Astrocyte (in vitro differentiated cells and primary cell): ENCODE measurements around the gene BICDL2. TPM values are rescaled to one million over a fixed set of nuclear protein-coding genes. Genes with fewer than 3 reads are reported as not detected.

Source experiments
- DNase-seq: peaks from one replicate; pipeline ENCODE4 v3.0.0-alpha.2; 2010; ENCODE audit warnings: low read depth
- FAIRE-seq: peaks from 2 replicates; lab custom pipeline; 2011; peaks lifted over from hg19 to GRCh38; lab: Jason Lieb, UNC
- H2AFZ ChIP-seq: 2 replicates; pipeline ENCODE4 v1.6.0; 2012; ENCODE audit warnings: low read depth, low read length, inconsistent platforms
- H3K27ac ChIP-seq: 2 replicates; pipeline ENCODE4 v1.5.1; 2011; ENCODE audit warnings: low read depth, low read length, inconsistent platforms
- H3K27me3 ChIP-seq: 2 replicates; pipeline ENCODE4 v1.6.0; 2011; ENCODE audit warnings: low read length, inconsistent platforms; ENCODE audit not compliant: insufficient read depth
- H3K36me3 ChIP-seq: 2 replicates; pipeline ENCODE4 v1.5.1; 2011; ENCODE audit warnings: low read length, inconsistent platforms; ENCODE audit not compliant: insufficient read depth
- H3K4me1 ChIP-seq: 2 replicates; pipeline ENCODE4 v1.5.1; 2011; ENCODE audit warnings: low read length, inconsistent platforms; ENCODE audit not compliant: insufficient read depth
- H3K4me2 ChIP-seq: 2 replicates; pipeline ENCODE4 v1.6.0; 2012; ENCODE audit warnings: low read length, inconsistent platforms
- H3K4me3 ChIP-seq: 2 replicates; pipeline ENCODE4 v1.5.1; 2011; ENCODE audit warnings: low read depth, mild to moderate bottlenecking, low read length, inconsistent platforms; ENCODE audit not compliant: insufficient read depth
- H3K79me2 ChIP-seq: 2 replicates; pipeline ENCODE4 v1.6.0; 2012; ENCODE audit warnings: mild to moderate bottlenecking, low read length, inconsistent platforms; ENCODE audit not compliant: insufficient read depth
- H3K9ac ChIP-seq: 2 replicates; pipeline ENCODE4 v1.6.0; 2012; ENCODE audit warnings: mild to moderate bottlenecking, low read length, inconsistent platforms
- H3K9me3 ChIP-seq: 2 replicates; pipeline ENCODE4 v1.5.1; 2012; ENCODE audit warnings: low read depth, mild to moderate bottlenecking, low read length, inconsistent platforms; ENCODE audit not compliant: insufficient read depth
- H4K20me1 ChIP-seq: 2 replicates; pipeline ENCODE4 v1.6.0; 2012; ENCODE audit warnings: low read length, inconsistent platforms; ENCODE audit not compliant: insufficient read depth
- H3K27ac Mint-ChIP-seq: one replicate; pipeline ENCODE4 v1.8.0; 2021; ENCODE audit warnings: mild to moderate bottlenecking, mixed read lengths; ENCODE audit not compliant: unreplicated experiment
- H3K27me3 Mint-ChIP-seq: one replicate; pipeline ENCODE4 v1.8.0; 2021; ENCODE audit warnings: low read depth, mixed read lengths; ENCODE audit not compliant: unreplicated experiment
- H3K36me3 Mint-ChIP-seq: one replicate; pipeline ENCODE4 v1.8.0; 2021; ENCODE audit warnings: low read depth, mixed read lengths; ENCODE audit not compliant: unreplicated experiment
- H3K4me1 Mint-ChIP-seq: one replicate; pipeline ENCODE4 v1.8.0; 2021; ENCODE audit warnings: low read depth, mixed read lengths; ENCODE audit not compliant: unreplicated experiment
- H3K4me3 Mint-ChIP-seq: one replicate; pipeline ENCODE4 v1.8.0; 2021; ENCODE audit warnings: mild to moderate bottlenecking, moderate library complexity, mixed read lengths; ENCODE audit not compliant: unreplicated experiment
- H3K9me3 Mint-ChIP-seq: one replicate; pipeline ENCODE4 v1.8.0; 2021; ENCODE audit warnings: mild to moderate bottlenecking, mixed read lengths; ENCODE audit not compliant: unreplicated experiment
- EZH2 ChIP-seq: IDR thresholded peaks from 2 replicates; pipeline ENCODE4 v1.6.1; 2012; ENCODE audit warnings: mild to moderate bottlenecking, low read length, inconsistent platforms; ENCODE audit not compliant: insufficient read depth
- total RNA-seq: library from RNA; stranded (reverse); gene quantifications from 2 replicates; pipeline ENCODE4 v1.2.1, GENCODE V29; 2021
- TF ChIP-seq, protein P1 (sequence below): IDR thresholded peaks from 2 replicates; pipeline ENCODE4 v1.5.1; 2011; ENCODE audit warnings: low read depth, mild to moderate bottlenecking, inconsistent platforms, low read length, moderate library complexity; ENCODE audit not compliant: insufficient read depth

BICDL2 gene
- total RNA-seq, 1 donor from 2014 or later = 0.16 TPM

GRCh38 chr16:3035289-3035971 is 1.3 kb downstream of the BICDL2 start:
- no peak overlapping the region for H3K4me3 Mint-ChIP-seq
- no peak overlapping the region for H3K4me3 ChIP-seq
- no peak for FAIRE-seq

GRCh38 chr16:3032624-3033023 is 4.1 kb downstream of the BICDL2 start:
- Mint-ChIP-seq H3K27me3 (peaks cover 27% of the 10 kb centered on the region), H3K27ac (no peak overlapping the region), H3K36me3 (peaks cover 4% of the 10 kb centered on the region), H3K9me3 (peaks cover 3% of the 10 kb centered on the region), H3K4me1 (no peaks in the 10 kb centered on the region), H3K4me3 (no peak overlapping the region)
- Histone ChIP-seq H3K4me3 (no peak overlapping the region), H3K4me1 (peaks cover 11% of the 10 kb centered on the region), H3K36me3 (no peaks in the 10 kb centered on the region), H3K79me2 (no peaks in the 10 kb centered on the region), H2AFZ (no peak overlapping the region), H3K27me3 (peaks cover 66% of the 10 kb centered on the region), H3K9me3 (peaks cover 3% of the 10 kb centered on the region), H4K20me1 (peaks cover 14% of the 10 kb centered on the region), H3K4me2 (no peak overlapping the region), H3K9ac (no peak overlapping the region), H3K27ac (no peak overlapping the region)
- DNase-seq = no peak
- TF ChIP-seq EZH2 = no peak
- TF ChIP-seq, protein P1, sequence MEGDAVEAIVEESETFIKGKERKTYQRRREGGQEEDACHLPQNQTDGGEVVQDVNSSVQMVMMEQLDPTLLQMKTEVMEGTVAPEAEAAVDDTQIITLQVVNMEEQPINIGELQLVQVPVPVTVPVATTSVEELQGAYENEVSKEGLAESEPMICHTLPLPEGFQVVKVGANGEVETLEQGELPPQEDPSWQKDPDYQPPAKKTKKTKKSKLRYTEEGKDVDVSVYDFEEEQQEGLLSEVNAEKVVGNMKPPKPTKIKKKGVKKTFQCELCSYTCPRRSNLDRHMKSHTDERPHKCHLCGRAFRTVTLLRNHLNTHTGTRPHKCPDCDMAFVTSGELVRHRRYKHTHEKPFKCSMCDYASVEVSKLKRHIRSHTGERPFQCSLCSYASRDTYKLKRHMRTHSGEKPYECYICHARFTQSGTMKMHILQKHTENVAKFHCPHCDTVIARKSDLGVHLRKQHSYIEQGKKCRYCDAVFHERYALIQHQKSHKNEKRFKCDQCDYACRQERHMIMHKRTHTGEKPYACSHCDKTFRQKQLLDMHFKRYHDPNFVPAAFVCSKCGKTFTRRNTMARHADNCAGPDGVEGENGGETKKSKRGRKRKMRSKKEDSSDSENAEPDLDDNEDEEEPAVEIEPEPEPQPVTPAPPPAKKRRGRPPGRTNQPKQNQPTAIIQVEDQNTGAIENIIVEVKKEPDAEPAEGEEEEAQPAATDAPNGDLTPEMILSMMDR = no peak
- no peak for FAIRE-seq

More at GRCh38 chr16:3035289-3035971, 1.3 kb downstream of the BICDL2 start:
- Mint-ChIP-seq H3K27me3 (peaks cover 42% of the 10 kb centered on the region), H3K4me1 (no peaks in the 10 kb centered on the region), H3K36me3 (no peaks in the 10 kb centered on the region), H3K9me3 (peaks cover 3% of the 10 kb centered on the region), H3K27ac (no peak overlapping the region)
- no peak for TF ChIP-seq EZH2
- TF ChIP-seq, protein P1 = no peak
- Histone ChIP-seq H3K79me2 (no peaks in the 10 kb centered on the region), H3K27me3 (peaks cover 71% of the 10 kb centered on the region), H2AFZ (no peak overlapping the region), H3K9me3 (no peaks in the 10 kb centered on the region), H3K4me1 (no peaks in the 10 kb centered on the region), H3K9ac (no peak overlapping the region), H3K27ac (no peak overlapping the region), H4K20me1 (no peaks in the 10 kb centered on the region), H3K4me2 (no peak overlapping the region), H3K36me3 (no peaks in the 10 kb centered on the region)
- no peak for DNase-seq
